Loucy (cell line): ENCODE results near the gene MYPN.

ENCODE experiments used
- EZH2phosphoT487 ChIP-seq: fragments of 200-600 bp; IDR thresholded peaks from 2 replicates; pipeline ENCODE4 v1.6.1; 2018; ENCODE audit warnings: antibody characterized with exemption, mild to moderate bottlenecking, moderate library complexity, borderline replicate concordance
- TF ChIP-seq, protein P1 (sequence below): fragments of 200-600 bp; sonication (generic); conservative IDR thresholded peaks from 2 replicates; pipeline ENCODE4 v1.5.1; 2014; ENCODE audit warnings: mild to moderate bottlenecking, antibody characterized with exemption, low read length

- TF ChIP-seq, protein P1, sequence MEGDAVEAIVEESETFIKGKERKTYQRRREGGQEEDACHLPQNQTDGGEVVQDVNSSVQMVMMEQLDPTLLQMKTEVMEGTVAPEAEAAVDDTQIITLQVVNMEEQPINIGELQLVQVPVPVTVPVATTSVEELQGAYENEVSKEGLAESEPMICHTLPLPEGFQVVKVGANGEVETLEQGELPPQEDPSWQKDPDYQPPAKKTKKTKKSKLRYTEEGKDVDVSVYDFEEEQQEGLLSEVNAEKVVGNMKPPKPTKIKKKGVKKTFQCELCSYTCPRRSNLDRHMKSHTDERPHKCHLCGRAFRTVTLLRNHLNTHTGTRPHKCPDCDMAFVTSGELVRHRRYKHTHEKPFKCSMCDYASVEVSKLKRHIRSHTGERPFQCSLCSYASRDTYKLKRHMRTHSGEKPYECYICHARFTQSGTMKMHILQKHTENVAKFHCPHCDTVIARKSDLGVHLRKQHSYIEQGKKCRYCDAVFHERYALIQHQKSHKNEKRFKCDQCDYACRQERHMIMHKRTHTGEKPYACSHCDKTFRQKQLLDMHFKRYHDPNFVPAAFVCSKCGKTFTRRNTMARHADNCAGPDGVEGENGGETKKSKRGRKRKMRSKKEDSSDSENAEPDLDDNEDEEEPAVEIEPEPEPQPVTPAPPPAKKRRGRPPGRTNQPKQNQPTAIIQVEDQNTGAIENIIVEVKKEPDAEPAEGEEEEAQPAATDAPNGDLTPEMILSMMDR, result no peak
- no peak for TF ChIP-seq EZH2phosphoT487
These were observed 152.0 kb downstream of the MYPN start for GRCh38 chr10:68261132-68261856.
